ENCODE results near the gene BAHCC1.

DNA sequence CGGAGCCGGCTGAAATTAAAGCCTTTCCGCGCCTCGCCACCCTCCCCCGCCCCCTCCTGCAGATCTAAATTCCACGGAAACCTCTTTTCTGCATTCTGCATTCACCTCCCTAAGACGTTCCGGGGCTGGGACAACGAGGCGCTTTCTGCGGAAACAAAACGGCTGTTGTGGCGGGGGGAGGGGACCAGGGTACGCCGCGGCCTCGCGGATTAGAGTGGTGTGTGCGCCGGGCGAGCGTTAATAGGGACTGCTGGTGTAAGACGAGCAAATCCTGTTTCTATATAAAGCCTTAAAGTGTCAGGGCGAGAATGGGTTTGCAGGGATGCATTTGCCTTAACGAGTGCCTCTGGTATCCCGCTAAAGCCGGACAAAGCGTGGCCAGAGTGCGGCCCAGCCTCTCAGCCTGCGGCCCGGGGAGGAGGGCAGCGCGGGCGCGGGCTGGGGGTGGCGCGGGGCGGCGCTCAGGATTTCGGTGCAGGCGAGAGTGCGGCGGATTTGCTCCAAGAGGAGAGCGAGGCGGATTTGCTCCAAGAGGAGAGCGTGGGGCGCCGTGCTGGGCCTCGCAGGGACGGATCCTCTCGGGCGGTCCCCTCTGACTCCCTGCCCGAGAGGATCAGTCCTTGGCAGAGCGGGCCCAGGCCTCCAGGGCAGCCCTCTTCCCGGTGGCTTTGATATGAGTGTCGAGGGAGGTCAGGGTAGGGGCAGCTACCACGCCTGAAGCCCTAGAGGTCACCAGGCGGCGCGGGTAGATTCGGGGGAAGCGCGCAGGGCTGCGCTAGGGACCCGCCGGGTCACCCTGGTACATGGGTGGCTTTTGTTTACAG, 5.1 kb downstream of the BAHCC1 start:
- TF ChIP-seq, protein P1, sequence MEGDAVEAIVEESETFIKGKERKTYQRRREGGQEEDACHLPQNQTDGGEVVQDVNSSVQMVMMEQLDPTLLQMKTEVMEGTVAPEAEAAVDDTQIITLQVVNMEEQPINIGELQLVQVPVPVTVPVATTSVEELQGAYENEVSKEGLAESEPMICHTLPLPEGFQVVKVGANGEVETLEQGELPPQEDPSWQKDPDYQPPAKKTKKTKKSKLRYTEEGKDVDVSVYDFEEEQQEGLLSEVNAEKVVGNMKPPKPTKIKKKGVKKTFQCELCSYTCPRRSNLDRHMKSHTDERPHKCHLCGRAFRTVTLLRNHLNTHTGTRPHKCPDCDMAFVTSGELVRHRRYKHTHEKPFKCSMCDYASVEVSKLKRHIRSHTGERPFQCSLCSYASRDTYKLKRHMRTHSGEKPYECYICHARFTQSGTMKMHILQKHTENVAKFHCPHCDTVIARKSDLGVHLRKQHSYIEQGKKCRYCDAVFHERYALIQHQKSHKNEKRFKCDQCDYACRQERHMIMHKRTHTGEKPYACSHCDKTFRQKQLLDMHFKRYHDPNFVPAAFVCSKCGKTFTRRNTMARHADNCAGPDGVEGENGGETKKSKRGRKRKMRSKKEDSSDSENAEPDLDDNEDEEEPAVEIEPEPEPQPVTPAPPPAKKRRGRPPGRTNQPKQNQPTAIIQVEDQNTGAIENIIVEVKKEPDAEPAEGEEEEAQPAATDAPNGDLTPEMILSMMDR (conservative IDR thresholded peaks at IDR 0.05; ENCODE audit: low read length) = no peak
- no peak for TF ChIP-seq EZH2phosphoT487 (IDR thresholded peaks at IDR 0.05; ENCODE audit: borderline replicate concordance)
